Skeletal muscle satellite cell (primary cell): ENCODE results near the gene TNIK.

Experiments
- H3K27me3 ChIP-seq: 2 replicates; pipeline ENCODE4 v1.7.0; 2013; ENCODE audit warnings: low read length; ENCODE audit not compliant: control insufficient read depth, insufficient read depth
- H3K36me3 ChIP-seq: 2 replicates; pipeline ENCODE4 v1.7.0; 2013; ENCODE audit warnings: mild to moderate bottlenecking, control low read depth, low read length; ENCODE audit not compliant: insufficient read depth
- H3K4me1 ChIP-seq: 2 replicates; pipeline ENCODE4 v1.7.0; 2013; ENCODE audit warnings: low read length; ENCODE audit not compliant: control insufficient read depth, insufficient read depth
- H3K4me2 ChIP-seq: 2 replicates; pipeline ENCODE4 v1.7.0; 2013; ENCODE audit warnings: mild to moderate bottlenecking, low read length
- H3K4me3 ChIP-seq: 2 replicates; pipeline ENCODE4 v1.7.0; 2013; ENCODE audit warnings: low read length
- H3K9ac ChIP-seq: 2 replicates; pipeline ENCODE4 v1.7.0; 2013; ENCODE audit warnings: mild to moderate bottlenecking, low read depth, low read length, moderate library complexity
- H3K9me3 ChIP-seq: replicated peaks from 2 replicates; pipeline ENCODE4 v1.7.0; 2013; ENCODE audit warnings: mild to moderate bottlenecking, control low read depth, low read length

TNIK gene

DNA sequence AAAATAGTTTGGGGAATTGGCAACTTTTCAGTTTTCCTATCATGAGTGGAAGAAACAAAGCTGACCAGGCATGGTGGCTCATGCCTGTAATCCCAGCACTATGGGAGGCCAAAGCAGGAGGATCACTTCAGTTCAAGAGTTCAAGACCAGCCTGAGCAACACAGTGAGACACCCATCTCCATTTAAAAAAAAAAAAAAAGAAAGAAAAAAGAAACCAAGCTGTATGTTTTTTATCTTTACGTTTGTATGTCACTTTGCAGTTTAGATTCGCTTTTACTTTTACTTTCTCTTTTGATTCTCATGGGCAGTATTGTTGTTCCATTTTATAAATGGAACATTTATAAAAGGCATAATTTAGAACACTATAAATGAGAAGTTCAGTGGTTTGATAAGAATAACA lies 31.2 kb upstream of the TNIK start:
- Histone ChIP-seq H3K27me3 (peaks cover 4% of the 10 kb centered on the region), H3K9ac (no peak overlapping the region), H3K9me3 (no peaks in the 10 kb centered on the region), H3K4me1 (no peaks in the 10 kb centered on the region), H3K4me2 (no peak overlapping the region), H3K4me3 (no peak overlapping the region), H3K36me3 (no peaks in the 10 kb centered on the region)

GRCh38 chr3:171490901-171491300 lies 30.7 kb upstream of the TNIK start:
- Histone ChIP-seq H3K27me3 (peaks cover 4% of the 10 kb centered on the region), H3K4me3 (no peak overlapping the region), H3K4me1 (no peaks in the 10 kb centered on the region), H3K9me3 (no peaks in the 10 kb centered on the region), H3K4me2 (no peak overlapping the region), H3K9ac (no peak overlapping the region), H3K36me3 (no peaks in the 10 kb centered on the region)

DNA sequence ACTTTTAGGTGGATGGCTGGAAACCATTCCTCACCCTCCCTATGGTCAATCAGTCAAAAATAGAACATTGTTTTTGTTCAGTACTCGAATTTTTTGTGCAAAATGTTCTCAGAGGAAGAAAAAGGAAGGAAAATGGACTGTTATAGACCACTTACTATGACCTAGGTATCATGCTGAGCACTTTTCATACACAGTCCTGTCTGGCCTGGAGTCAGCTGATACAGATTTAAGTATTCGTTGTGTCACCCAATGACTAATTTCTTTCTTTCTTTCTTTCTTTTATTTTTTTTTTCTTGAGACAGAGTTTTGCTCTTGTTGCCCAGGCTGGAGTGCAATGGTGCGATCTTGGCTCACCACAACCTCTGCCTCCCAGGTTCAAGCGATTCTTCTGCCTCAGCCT lies 29.1 kb upstream of the TNIK start:
- Histone ChIP-seq H3K36me3 (no peaks in the 10 kb centered on the region), H3K4me3 (no peak overlapping the region), H3K4me1 (no peaks in the 10 kb centered on the region), H3K9ac (no peak overlapping the region), H3K9me3 (no peaks in the 10 kb centered on the region), H3K4me2 (no peak overlapping the region), H3K27me3 (peaks cover 4% of the 10 kb centered on the region)

DNA sequence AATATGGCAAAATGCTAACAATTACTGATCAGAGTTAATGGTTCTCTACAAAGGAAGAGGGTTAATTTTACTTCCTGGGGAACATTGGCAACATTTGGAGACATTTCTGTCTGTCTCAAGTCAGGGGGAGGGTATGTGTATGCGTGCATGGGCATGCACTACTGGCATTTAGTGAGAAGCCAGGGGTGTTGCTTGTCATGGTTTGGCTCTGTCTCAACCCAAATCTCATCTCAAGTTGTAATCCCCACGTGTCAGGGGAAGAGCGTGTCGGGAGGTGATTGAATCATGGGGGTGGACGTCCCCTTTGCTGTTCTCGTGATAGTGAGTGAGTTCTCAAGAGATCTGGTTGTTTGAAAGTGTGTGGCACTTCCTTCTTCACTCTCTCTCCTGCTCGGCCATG lies 28.3 kb upstream of the TNIK start:
- H3K36me3 ChIP-seq = no peaks in the 10 kb centered on the region
- no peaks in the 10 kb centered on the region for H3K4me1 ChIP-seq
- no peak overlapping the region for H3K4me2 ChIP-seq
- H3K27me3 ChIP-seq = peaks cover 4% of the 10 kb centered on the region
- no peaks in the 10 kb centered on the region for H3K9me3 ChIP-seq
- H3K4me3 ChIP-seq = no peak overlapping the region
- no peak overlapping the region for H3K9ac ChIP-seq

GRCh38 chr3:171487382-171487781 lies 27.2 kb upstream of the TNIK start:
- Histone ChIP-seq H3K9me3 (no peaks in the 10 kb centered on the region), H3K9ac (no peak overlapping the region), H3K4me2 (no peak overlapping the region), H3K27me3 (peaks cover 4% of the 10 kb centered on the region), H3K4me3 (no peak overlapping the region), H3K4me1 (no peaks in the 10 kb centered on the region), H3K36me3 (no peaks in the 10 kb centered on the region)

DNA sequence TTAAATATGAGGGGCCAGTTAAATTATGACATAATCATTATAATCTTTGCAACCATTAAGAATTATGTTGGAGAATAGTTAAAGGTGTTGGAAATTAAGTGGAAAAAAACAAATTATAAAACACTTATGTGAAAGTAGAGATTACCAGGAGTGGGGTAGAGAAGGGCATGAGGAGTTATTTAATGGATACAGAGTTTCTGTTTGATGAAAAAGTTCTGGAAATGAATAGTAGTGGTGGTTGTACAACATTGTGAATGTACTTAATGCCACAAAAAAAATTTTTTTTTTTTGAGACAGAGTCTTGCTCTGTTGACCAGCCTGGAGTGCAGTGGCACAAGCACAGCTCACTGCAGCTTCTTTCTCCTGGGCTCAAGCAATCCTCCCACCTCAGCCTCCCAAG lies 25.1 kb upstream of the TNIK start:
- Histone ChIP-seq H3K4me3 (no peak overlapping the region), H3K27me3 (peaks cover 10% of the 10 kb centered on the region), H3K36me3 (no peaks in the 10 kb centered on the region), H3K4me2 (no peak overlapping the region), H3K9me3 (no peaks in the 10 kb centered on the region), H3K4me1 (no peaks in the 10 kb centered on the region), H3K9ac (no peak overlapping the region)

DNA sequence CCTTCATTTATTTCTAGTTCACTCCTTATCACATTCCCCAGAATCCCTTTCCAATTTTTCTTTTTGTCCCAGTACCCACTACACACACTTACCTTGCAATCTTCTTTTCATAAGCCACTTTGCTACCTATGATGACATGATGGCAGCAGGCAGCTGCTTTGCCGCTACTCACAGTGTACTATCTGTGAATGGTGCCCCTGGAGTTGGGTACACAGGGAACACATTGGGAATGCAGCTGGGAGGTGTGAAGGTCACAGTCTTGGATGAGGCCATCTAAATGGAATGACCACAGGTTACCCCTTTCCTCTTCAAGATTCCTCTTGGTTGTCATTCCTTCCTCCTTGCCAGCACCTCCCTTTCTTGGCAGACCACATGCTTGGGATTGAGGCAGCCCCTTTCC lies 20.8 kb upstream of the TNIK start:
- H3K4me2 ChIP-seq = no peak overlapping the region

GRCh38 chr3:171480526-171480925 lies 20.3 kb upstream of the TNIK start:
- H3K9me3 ChIP-seq = no peaks in the 10 kb centered on the region
- no peaks in the 10 kb centered on the region for H3K36me3 ChIP-seq
- no peaks in the 10 kb centered on the region for H3K4me1 ChIP-seq
- no peak overlapping the region for H3K4me2 ChIP-seq
- no peak overlapping the region for H3K4me3 ChIP-seq
- H3K9ac ChIP-seq = no peak overlapping the region
- H3K27me3 ChIP-seq = peaks cover 8% of the 10 kb centered on the region

More for the DNA sequence above, 20.8 kb upstream of the TNIK start:
- Histone ChIP-seq H3K36me3 (no peaks in the 10 kb centered on the region), H3K9ac (no peak overlapping the region), H3K4me1 (no peaks in the 10 kb centered on the region), H3K4me3 (no peak overlapping the region), H3K27me3 (peaks cover 6% of the 10 kb centered on the region), H3K9me3 (no peaks in the 10 kb centered on the region)

DNA sequence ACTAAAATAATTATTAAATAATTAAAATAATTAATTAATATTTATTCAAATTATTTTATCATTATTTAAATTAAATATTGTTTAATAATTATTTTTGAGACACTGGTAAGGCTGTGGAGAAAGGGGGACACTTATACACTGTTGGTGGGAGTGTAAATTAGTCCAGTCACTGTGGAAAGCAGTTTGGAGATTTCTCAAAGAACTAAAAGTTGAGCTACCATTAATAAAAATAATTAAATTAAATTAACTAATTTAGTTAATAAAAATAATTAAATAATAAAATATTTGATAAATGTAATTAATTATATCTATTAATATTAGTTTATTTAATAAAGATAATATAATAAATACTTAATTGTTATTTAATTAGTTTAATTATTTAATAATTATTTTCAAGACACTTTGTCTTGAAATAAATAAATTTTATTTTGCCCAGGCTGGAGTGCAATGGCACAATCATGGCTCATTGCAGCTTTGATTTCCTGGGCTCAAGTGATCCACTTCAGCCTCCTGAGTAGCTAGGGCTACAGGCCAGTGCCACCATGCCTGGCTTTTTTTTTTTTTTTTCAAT lies 16.4 kb upstream of the TNIK start:
- H3K4me1 ChIP-seq = no peaks in the 10 kb centered on the region
- H3K9me3 ChIP-seq = no peaks in the 10 kb centered on the region
- H3K36me3 ChIP-seq = no peaks in the 10 kb centered on the region
- no peak overlapping the region for H3K4me3 ChIP-seq
- peaks cover 25% of the 10 kb centered on the region for H3K27me3 ChIP-seq
- H3K4me2 ChIP-seq = no peak overlapping the region
- H3K9ac ChIP-seq = no peak overlapping the region

DNA sequence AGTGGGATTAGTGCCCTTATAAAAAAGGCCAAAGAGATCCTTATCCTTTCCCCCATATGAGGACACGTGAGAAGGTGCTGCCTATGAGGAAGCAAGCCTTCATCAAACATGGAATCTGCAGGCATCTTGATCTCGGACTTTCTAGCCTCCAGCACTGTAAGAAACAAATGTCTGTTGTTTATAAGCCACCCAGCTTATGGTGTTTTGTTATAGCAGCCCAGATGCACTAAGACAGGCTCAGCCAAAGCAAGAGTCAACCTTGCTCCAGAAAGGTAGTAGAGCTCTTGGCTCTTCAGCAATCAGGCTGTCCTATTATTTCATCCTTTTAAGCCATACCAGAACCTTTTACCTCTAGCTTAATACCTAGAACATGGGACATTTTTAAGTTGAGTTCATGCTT lies 12.3 kb upstream of the TNIK start:
- H3K9me3 ChIP-seq = no peaks in the 10 kb centered on the region
- no peaks in the 10 kb centered on the region for H3K36me3 ChIP-seq
- no peak overlapping the region for H3K4me2 ChIP-seq
- peaks cover 25% of the 10 kb centered on the region for H3K27me3 ChIP-seq
- H3K4me1 ChIP-seq = no peaks in the 10 kb centered on the region
- H3K9ac ChIP-seq = no peak overlapping the region
- H3K4me3 ChIP-seq = no peak overlapping the region

DNA sequence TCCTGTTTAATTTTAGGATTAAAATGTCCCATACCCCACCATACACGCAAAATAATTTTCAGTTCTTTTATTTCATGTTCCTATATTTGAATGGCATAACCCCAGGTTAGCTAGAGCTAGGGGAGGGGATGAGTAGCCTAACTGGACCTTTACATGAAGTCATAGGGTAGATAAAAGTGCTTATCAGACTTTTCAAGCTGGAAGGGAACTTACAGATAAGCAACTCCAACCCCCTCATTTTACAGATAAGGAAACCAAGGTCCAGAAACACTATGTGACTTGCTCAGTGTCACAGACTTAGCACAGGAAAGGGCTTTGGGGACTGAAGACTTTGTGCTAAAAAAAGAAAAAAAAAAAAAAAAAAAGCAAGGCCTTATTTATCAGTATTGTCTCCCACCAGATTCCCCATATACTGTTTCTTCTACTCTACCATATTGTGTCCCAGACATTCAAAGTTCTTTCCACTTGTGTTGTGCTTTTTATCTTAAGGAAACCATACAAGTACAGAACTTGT lies 10.6 kb upstream of the TNIK start:
- Histone ChIP-seq H3K4me1 (no peaks in the 10 kb centered on the region), H3K27me3 (peaks cover 25% of the 10 kb centered on the region), H3K4me2 (no peak overlapping the region), H3K9ac (no peak overlapping the region), H3K36me3 (no peaks in the 10 kb centered on the region), H3K4me3 (no peak overlapping the region), H3K9me3 (no peaks in the 10 kb centered on the region)

DNA sequence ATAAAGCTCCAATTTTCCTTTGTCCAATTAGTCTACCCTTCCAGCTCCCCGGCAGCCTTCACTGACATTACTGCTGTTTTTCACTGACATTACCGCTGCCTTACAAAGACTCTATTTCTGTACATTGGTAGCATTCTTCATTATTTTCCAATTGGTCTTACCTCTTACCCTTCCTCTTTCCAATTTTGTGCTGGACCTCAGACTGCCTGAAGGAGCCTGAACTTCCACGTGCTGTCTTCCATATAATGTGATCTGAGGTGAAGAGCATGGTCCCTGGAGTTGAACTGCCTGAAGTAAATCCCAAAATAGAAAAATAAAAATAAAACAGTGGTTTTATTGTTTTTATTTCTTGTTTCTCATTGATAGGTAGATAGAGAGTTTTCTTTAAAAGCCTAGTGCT lies 9.2 kb upstream of the TNIK start:
- Histone ChIP-seq H3K36me3 (no peaks in the 10 kb centered on the region), H3K4me1 (no peaks in the 10 kb centered on the region), H3K4me3 (no peak overlapping the region), H3K4me2 (no peak overlapping the region), H3K9ac (no peak overlapping the region), H3K27me3 (peaks cover 17% of the 10 kb centered on the region), H3K9me3 (no peaks in the 10 kb centered on the region)
